ENCODE results near the gene ADGRL3.
"Not testable (repeated sequence)": the region's sequence is repeated elsewhere in the genome, so short reads cannot be mapped to it uniquely, and the experiment has no call there.

ADGRL3 gene

GRCh38 chr4:61933527-61933926 lies 733.4 kb downstream of the ADGRL3 start:
- no peak for DNase-seq

GRCh38 chr4:61934198-61934597 lies 734.1 kb downstream of the ADGRL3 start:
- no peak for DNase-seq

- no peak for DNase-seq
These were observed 738.2 kb downstream of the ADGRL3 start for GRCh38 chr4:61938250-61938846.

GRCh38 chr4:61950625-61951024 lies 750.5 kb downstream of the ADGRL3 start:
- DNase-seq: no peak

GRCh38 chr4:61953386-61953785 lies 753.3 kb downstream of the ADGRL3 start:
- DNase-seq: no peak

- DNase-seq: no peak
These were observed 758.5 kb downstream of the ADGRL3 start for GRCh38 chr4:61958591-61958990.

GRCh38 chr4:61959087-61959486 lies 759.0 kb downstream of the ADGRL3 start:
- no peak for DNase-seq

GRCh38 chr4:61984260-61984909 lies 784.3 kb downstream of the ADGRL3 start:
- no peak for DNase-seq

GRCh38 chr4:61985426-61985825 lies 785.3 kb downstream of the ADGRL3 start:
- no peak for DNase-seq

- not testable (repeated sequence) for DNase-seq
These were observed 786.8 kb downstream of the ADGRL3 start for GRCh38 chr4:61986929-61987328.

- DNase-seq: no peak
These were observed 792.2 kb downstream of the ADGRL3 start for GRCh38 chr4:61992351-61992750.

GRCh38 chr4:61994036-61994435 lies 793.9 kb downstream of the ADGRL3 start:
- no peak for DNase-seq

- DNase-seq: no peak
These were observed 795.7 kb downstream of the ADGRL3 start for GRCh38 chr4:61995717-61996340.

- no peak for DNase-seq
These were observed 796.8 kb downstream of the ADGRL3 start for GRCh38 chr4:61996943-61997342.

- DNase-seq: no peak
These were observed 797.7 kb downstream of the ADGRL3 start for GRCh38 chr4:61997831-61998230.

- DNase-seq: no peak
These were observed 803.6 kb downstream of the ADGRL3 start for GRCh38 chr4:62003695-62004094.

- DNase-seq: no peak
These were observed 804.8 kb downstream of the ADGRL3 start for GRCh38 chr4:62004881-62005280.

- DNase-seq: no peak
These were observed 806.0 kb downstream of the ADGRL3 start for GRCh38 chr4:62006108-62006507.

- no peak for DNase-seq
These were observed 815.1 kb downstream of the ADGRL3 start for GRCh38 chr4:62015043-62015739.

- no peak for DNase-seq
These were observed 818.4 kb downstream of the ADGRL3 start for GRCh38 chr4:62018537-62018936.

GRCh38 chr4:62023633-62024032 lies 823.5 kb downstream of the ADGRL3 start:
- DNase-seq: no peak

- no peak for DNase-seq
These were observed 828.6 kb downstream of the ADGRL3 start for GRCh38 chr4:62028745-62029144.

GRCh38 chr4:62030958-62031357 lies 830.8 kb downstream of the ADGRL3 start:
- DNase-seq: no peak

GRCh38 chr4:62037571-62037970 lies 837.4 kb downstream of the ADGRL3 start:
- no peak for DNase-seq

Data from DMS79 treated with DMSO at 0.1 percent for 48 hours (cell line).